Heart left ventricle (tissue), 13 donors: ENCODE data around the gene PTPRD.

Experiments
- CTCF ChIP-seq, 12 donors: fragments of 200-600 bp; sonication (generic) in 4 of 12; IDR thresholded peaks; one replicate each; pipeline versions ENCODE4 v1.5.0 to v1.8.0; 2018 to 2022; ENCODE audit warnings: antibody characterized with exemption in 12 of 12, mild to moderate bottlenecking in 5 of 12
- POLR2A ChIP-seq, 2 donors: fragments of 450-650 bp; IDR thresholded peaks; one replicate each; pipeline ENCODE4 v1.6.1; 2017; ENCODE audit warnings: antibody characterized with exemption in 2 of 2, mild to moderate bottlenecking in 2 of 2, moderate library complexity in 2 of 2
- donor health status: ischemic (EF 13 %, LVEDD 7.1; RV severe dilation, severe dysfunction).
- donor health status: DM: no; HTN: yes; CAD: no.
- donor health status: DM: no; HTN: no; CAD: no.
- donor health status: ischemic (EF 25% LVEDD 6.9; RV normal size, moderate dysfunction).
- donor health status: ischemic (EF 25% LVEDD 5.7; RV mildly dilated, moderate dysfunction).
- donor health status: ischemic (EF 35%, LVEDD 5.7; RV mildly dilated, moderate dysfunction).
- donor health status: nonischemic (EF 11% LVEDD 7.7; RV severe dilation, severe dysfunction).
- donor health status: DM: yes; HTN: yes; CAD: no.
- donor health status: PGD.
- donor health status: ischemic (EF 29% LVEDD 5.4; RV normal size, mild dysfunction).
- donor health status: nonischemic (EF 23%, LVEDD 6.1; RV moderate dilation, normal function).

GRCh38 chr9:9961934-9962333 is 650.9 kb downstream of the PTPRD start:
- TF ChIP-seq CTCF (IDR thresholded peaks at IDR 0.05) (no peak), POLR2A (IDR thresholded peaks at IDR 0.05) (no peak)
